Measurements from ENCODE around the gene WNK2. TPM values are rescaled to one million over a fixed set of nuclear protein-coding genes. Genes with fewer than 3 reads are reported as not detected.

The WNK2 gene
- total and polyA plus RNA-seq, 7 donors: 8.1 to 58.8 (median 35.5) TPM

GRCh38 chr9:93207326-93207814 lies 23.4 kb downstream of the WNK2 start:
- no peak for TF ChIP-seq CTCF (IDR thresholded peaks at IDR 0.05)

GRCh38 chr9:93207860-93208734 lies 24.2 kb downstream of the WNK2 start:
- H3K9me3 ChIP-seq: no peaks in the 10 kb centered on the region
- no peaks in the 10 kb centered on the region for H3K27me3 ChIP-seq (ENCODE audit: insufficient read depth in 3 of 3, low read length in 2 of 3)
- H3K27ac ChIP-seq: peak overlapping the region; percentile 78
- no peak for TF ChIP-seq CTCF (IDR thresholded peaks at IDR 0.05)
- H3K36me3 ChIP-seq (ENCODE audit: insufficient read depth in 1 of 2, low read depth in 1 of 2): no peaks in the 10 kb centered on the region
- peak overlapping the region; percentile 24 for H3K4me3 ChIP-seq
- intact Hi-C loops (cut with DNase I): no loop called here
- peak in 1 of 2 donors; percentile 15 for DNase-seq
- 41 to 48% (median 43%) methylated on average over 25 of the region's 25 CpGs for WGBS, 3 donors
- H3K4me1 ChIP-seq: peaks cover 48% of the 10 kb centered on the region
- ATAC-seq: no peak

More at GRCh38 chr9:93207326-93207814, 23.4 kb downstream of the WNK2 start:
- Histone ChIP-seq H3K4me1 (peaks cover 55% of the 10 kb centered on the region), H3K27me3 (ENCODE audit: insufficient read depth in 3 of 3, low read length in 2 of 3) (no peaks in the 10 kb centered on the region), H3K36me3 (ENCODE audit: insufficient read depth in 1 of 2, low read depth in 1 of 2) (no peaks in the 10 kb centered on the region), H3K27ac (peak overlapping the region; percentile 78), H3K9me3 (no peaks in the 10 kb centered on the region), H3K4me3 (peak overlapping the region; percentile 24)
- intact Hi-C loops (cut with DNase I): no loop called here
- 11 to 25% (median 12%) methylated on average over 9 of the region's 9 CpGs for WGBS, 3 donors
- DNase-seq (peak in 1 of 2 donors; percentile 84), ATAC-seq (peak; percentile 73 to 89 (median 86))

GRCh38 chr9:93209097-93209496 lies 25.2 kb downstream of the WNK2 start:
- Histone ChIP-seq H3K27me3 (ENCODE audit: insufficient read depth in 3 of 3, low read length in 2 of 3) (no peaks in the 10 kb centered on the region), H3K4me1 (peaks cover 44% of the 10 kb centered on the region), H3K27ac (peak overlapping the region; percentile 9), H3K4me3 (no peak overlapping the region), H3K9me3 (no peaks in the 10 kb centered on the region), H3K36me3 (ENCODE audit: insufficient read depth in 1 of 2, low read depth in 1 of 2) (no peaks in the 10 kb centered on the region)
- WGBS, 3 donors: 90 to 92% (median 92%) methylated on average over 9 of the region's 9 CpGs
- DNase-seq (peak in 1 of 2 donors; percentile 32), ATAC-seq (no peak)
- intact Hi-C loops (cut with DNase I): no loop called here
- no peak for TF ChIP-seq CTCF (IDR thresholded peaks at IDR 0.05)

- intact Hi-C loops (cut with DNase I): no loop called here
- DNase-seq (peak in 1 of 2 donors; percentile 28), ATAC-seq (no peak)
- no peaks in the 10 kb centered on the region for H3K9me3 ChIP-seq
- peaks cover 42% of the 10 kb centered on the region for H3K4me1 ChIP-seq
- WGBS, 3 donors: 82 to 85% (median 83%) methylated on average over 11 to 12 of the region's 12 CpGs
- no peaks in the 10 kb centered on the region for H3K36me3 ChIP-seq (ENCODE audit: insufficient read depth in 1 of 2, low read depth in 1 of 2)
- TF ChIP-seq CTCF (IDR thresholded peaks at IDR 0.05): no peak
- H3K4me3 ChIP-seq: no peak overlapping the region
- H3K27me3 ChIP-seq (ENCODE audit: insufficient read depth in 3 of 3, low read length in 2 of 3): no peaks in the 10 kb centered on the region
- peak overlapping the region; percentile 9 for H3K27ac ChIP-seq
These were observed 25.8 kb downstream of the WNK2 start for GRCh38 chr9:93209576-93210323.

Measured in psoas muscle (tissue), 8 donors.